Caco-2 (cell line): ENCODE data around the gene BCLAF1. TPM values are rescaled to one million over a fixed set of nuclear protein-coding genes. Genes with fewer than 3 reads are reported as not detected.

ENCODE experiments used
- BruUV-seq: library from RNA; stranded (reverse); fragments of 400-500 nt; replicated peaks from 2 replicates; lab custom pipeline; 2021; lab: Mats Ljungman, UMichigan
- CTCF ChIA-PET: fragments of 300-600 bp; sonication (Branson Sonifier 250); formaldehyde crosslinking; loops from one replicate; lab custom pipeline; 2022; ENCODE audit warnings: antibody characterized with exemption; lab: Charles Lee
- POLR2A ChIA-PET: fragments of 300-600 bp; sonication (Branson Sonifier 250); formaldehyde crosslinking; loops from one replicate; lab custom pipeline; 2022; ENCODE audit warnings: antibody characterized with exemption; lab: Charles Lee
- DNase-seq, 2 experiments: peaks; one replicate each; pipeline versions ENCODE4 v3.0.0 to v3.0.0-alpha.2; 2020 to 2022
- H3K27me3 ChIP-seq: replicated peaks from 2 replicates; pipeline ENCODE4 v1.6.0; 2011; ENCODE audit warnings: low read length; ENCODE audit not compliant: control insufficient read depth, insufficient read depth
- H3K36me3 ChIP-seq: 2 replicates; pipeline ENCODE4 v1.5.1; 2011; ENCODE audit warnings: low read length; ENCODE audit not compliant: control insufficient read depth, insufficient read depth
- H3K4me1 ChIP-seq: fragments of 250-450 bp; sonication (Bioruptor Pico); 2 replicates; pipeline ENCODE4 v1.5.1; 2020; ENCODE audit warnings: mild to moderate bottlenecking
- H3K4me3 ChIP-seq: 2 replicates; pipeline ENCODE4 v1.5.1; 2011; ENCODE audit warnings: low read depth, mild to moderate bottlenecking, control low read depth, low read length
- H3K9me3 ChIP-seq: fragments of 250-450 bp; sonication (Bioruptor Pico); 2 replicates; pipeline ENCODE4 v1.5.1; 2020; ENCODE audit warnings: mild to moderate bottlenecking, moderate library complexity
- H3K27ac Mint-ChIP-seq: one replicate; pipeline ENCODE4 v1.8.0; 2022; ENCODE audit warnings: mixed read lengths; ENCODE audit not compliant: unreplicated experiment
- H3K27me3 Mint-ChIP-seq: one replicate; pipeline ENCODE4 v1.8.0; 2022; ENCODE audit warnings: mixed read lengths; ENCODE audit not compliant: insufficient read depth, unreplicated experiment
- H3K36me3 Mint-ChIP-seq: one replicate; pipeline ENCODE4 v1.8.0; 2022; ENCODE audit warnings: mild to moderate bottlenecking, mixed read lengths; ENCODE audit not compliant: insufficient read depth, unreplicated experiment
- H3K4me1 Mint-ChIP-seq: one replicate; pipeline ENCODE4 v1.8.0; 2022; ENCODE audit warnings: low read depth, mixed read lengths; ENCODE audit not compliant: unreplicated experiment
- H3K4me3 Mint-ChIP-seq: one replicate; pipeline ENCODE4 v1.8.0; 2022; ENCODE audit warnings: mild to moderate bottlenecking, moderate library complexity, mixed read lengths; ENCODE audit not compliant: unreplicated experiment
- H3K9me3 Mint-ChIP-seq: one replicate; pipeline ENCODE4 v1.8.0; 2022; ENCODE audit warnings: mixed read lengths; ENCODE audit not compliant: unreplicated experiment
- intact Hi-C: fragments of 100-400 bp; cut with micrococcal nuclease; formaldehyde crosslinking; loops from one replicate; pipeline ENCODE4 v1.10.0; 2022; ENCODE audit not compliant: unreplicated experiment
- total RNA-seq: library from RNA; stranded (reverse); gene quantifications from 2 replicates; pipeline ENCODE4 v1.2.3, GENCODE V29; 2022
- TF ChIP-seq, protein P1 (sequence below), 2 experiments: fragments of 200-600 bp in 1 of 2; IDR thresholded peaks; 1 replicate in 1 of 2; 2 replicates in 1 of 2; pipeline versions ENCODE4 v1.5.1 to v1.8.0; 2011 to 2022; ENCODE audit warnings: antibody characterized with exemption in 1 of 2, control low read depth in 1 of 2, inconsistent platforms in 1 of 2, low read depth in 1 of 2, low read length in 1 of 2, mild to moderate bottlenecking in 1 of 2, moderate library complexity in 1 of 2; ENCODE audit not compliant: insufficient read depth in 1 of 2, severe bottlenecking in 1 of 2, unreplicated experiment in 1 of 2

BCLAF1 gene
- total RNA-seq, 1 experiment from 2014 or later: 178 TPM

DNA sequence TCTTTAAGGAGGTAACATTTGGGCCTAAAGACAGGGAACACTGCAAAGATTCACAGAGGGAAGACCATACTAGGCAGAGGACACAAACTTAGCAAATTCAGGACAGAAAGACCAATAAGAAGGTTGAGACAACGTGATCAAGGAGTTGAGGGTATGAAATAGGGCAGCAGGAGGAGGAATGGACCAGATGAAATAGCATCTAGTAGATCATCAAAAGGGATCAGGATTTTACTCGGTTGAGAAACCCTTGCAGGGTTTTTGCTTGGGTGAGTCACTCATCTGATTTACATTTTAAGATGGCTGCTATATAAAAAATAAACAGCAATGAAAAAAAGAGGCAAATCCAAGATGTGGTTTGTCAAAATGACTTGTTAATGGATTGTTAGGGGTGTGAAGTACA lies 4.7 kb downstream of the BCLAF1 start:
- TF ChIP-seq, protein P1, sequence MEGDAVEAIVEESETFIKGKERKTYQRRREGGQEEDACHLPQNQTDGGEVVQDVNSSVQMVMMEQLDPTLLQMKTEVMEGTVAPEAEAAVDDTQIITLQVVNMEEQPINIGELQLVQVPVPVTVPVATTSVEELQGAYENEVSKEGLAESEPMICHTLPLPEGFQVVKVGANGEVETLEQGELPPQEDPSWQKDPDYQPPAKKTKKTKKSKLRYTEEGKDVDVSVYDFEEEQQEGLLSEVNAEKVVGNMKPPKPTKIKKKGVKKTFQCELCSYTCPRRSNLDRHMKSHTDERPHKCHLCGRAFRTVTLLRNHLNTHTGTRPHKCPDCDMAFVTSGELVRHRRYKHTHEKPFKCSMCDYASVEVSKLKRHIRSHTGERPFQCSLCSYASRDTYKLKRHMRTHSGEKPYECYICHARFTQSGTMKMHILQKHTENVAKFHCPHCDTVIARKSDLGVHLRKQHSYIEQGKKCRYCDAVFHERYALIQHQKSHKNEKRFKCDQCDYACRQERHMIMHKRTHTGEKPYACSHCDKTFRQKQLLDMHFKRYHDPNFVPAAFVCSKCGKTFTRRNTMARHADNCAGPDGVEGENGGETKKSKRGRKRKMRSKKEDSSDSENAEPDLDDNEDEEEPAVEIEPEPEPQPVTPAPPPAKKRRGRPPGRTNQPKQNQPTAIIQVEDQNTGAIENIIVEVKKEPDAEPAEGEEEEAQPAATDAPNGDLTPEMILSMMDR (IDR thresholded peaks at IDR 0.05; ENCODE audit: insufficient read depth in 1 of 2, low read depth in 1 of 2, low read length in 1 of 2, severe bottlenecking in 1 of 2, unreplicated experiment in 1 of 2): no peak
- Histone ChIP-seq H3K4me1 (peaks cover 4% of the 10 kb centered on the region; the same call in 1 of the 2 replicates), H3K9me3 (no peaks in the 10 kb centered on the region), H3K27me3 (no peaks in the 10 kb centered on the region), H3K36me3 (no peaks in the 10 kb centered on the region), H3K4me3 (no peak overlapping the region)
- CTCF ChIA-PET: no interaction called here
- H3K4me3 Mint-ChIP-seq: peak overlapping the region; percentile 30
- no peak for DNase-seq
- intact Hi-C loops: no loop called here
- no peak overlapping the region for H3K27ac Mint-ChIP-seq
- POLR2A ChIA-PET: no interaction called here
- peaks cover 10% of the 10 kb centered on the region for H3K4me1 Mint-ChIP-seq
- H3K9me3 Mint-ChIP-seq: no peaks in the 10 kb centered on the region
- H3K27me3 Mint-ChIP-seq: no peaks in the 10 kb centered on the region
- BruUV-seq: no TSS peak
- H3K36me3 Mint-ChIP-seq: peaks cover 55% of the 10 kb centered on the region

DNA sequence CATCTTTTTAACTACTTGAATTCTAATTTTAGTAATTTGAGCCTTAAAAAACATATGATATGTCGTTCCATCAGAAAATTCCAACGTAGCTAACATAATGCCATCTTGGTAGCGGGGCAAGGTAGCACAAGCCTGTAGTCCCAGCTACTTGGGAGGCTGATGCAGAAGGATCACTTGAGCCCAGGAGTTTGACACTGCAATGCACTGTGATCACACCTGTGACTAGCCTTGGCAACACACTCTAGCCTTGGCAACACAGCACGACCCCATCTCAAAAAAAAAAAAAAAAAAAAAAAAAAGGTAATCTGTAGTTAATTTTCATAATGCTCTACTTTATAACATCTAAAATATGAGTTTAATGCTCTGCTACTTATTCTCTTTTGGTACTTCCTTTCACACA lies 6.7 kb downstream of the BCLAF1 start:
- no TSS peak for BruUV-seq
- H3K27me3 ChIP-seq: no peaks in the 10 kb centered on the region
- H3K4me1 ChIP-seq: peaks cover 4% of the 10 kb centered on the region; the same call in 1 of the 2 replicates
- Mint-ChIP-seq H3K4me1 (peaks cover 10% of the 10 kb centered on the region), H3K27me3 (no peaks in the 10 kb centered on the region), H3K27ac (no peak overlapping the region), H3K36me3 (peaks cover 51% of the 10 kb centered on the region), H3K9me3 (no peaks in the 10 kb centered on the region), H3K4me3 (no peak overlapping the region)
- intact Hi-C loops: no loop called here
- no peaks in the 10 kb centered on the region for H3K9me3 ChIP-seq
- TF ChIP-seq, protein P1 (IDR thresholded peaks at IDR 0.05; ENCODE audit: insufficient read depth in 1 of 2, low read depth in 1 of 2, low read length in 1 of 2, severe bottlenecking in 1 of 2, unreplicated experiment in 1 of 2): no peak
- no peaks in the 10 kb centered on the region; the same call in 1 of the 2 replicates for H3K36me3 ChIP-seq
- H3K4me3 ChIP-seq: no peak overlapping the region
- no peak for DNase-seq
- CTCF ChIA-PET: no interaction called here
- POLR2A ChIA-PET: no interaction called here

DNA sequence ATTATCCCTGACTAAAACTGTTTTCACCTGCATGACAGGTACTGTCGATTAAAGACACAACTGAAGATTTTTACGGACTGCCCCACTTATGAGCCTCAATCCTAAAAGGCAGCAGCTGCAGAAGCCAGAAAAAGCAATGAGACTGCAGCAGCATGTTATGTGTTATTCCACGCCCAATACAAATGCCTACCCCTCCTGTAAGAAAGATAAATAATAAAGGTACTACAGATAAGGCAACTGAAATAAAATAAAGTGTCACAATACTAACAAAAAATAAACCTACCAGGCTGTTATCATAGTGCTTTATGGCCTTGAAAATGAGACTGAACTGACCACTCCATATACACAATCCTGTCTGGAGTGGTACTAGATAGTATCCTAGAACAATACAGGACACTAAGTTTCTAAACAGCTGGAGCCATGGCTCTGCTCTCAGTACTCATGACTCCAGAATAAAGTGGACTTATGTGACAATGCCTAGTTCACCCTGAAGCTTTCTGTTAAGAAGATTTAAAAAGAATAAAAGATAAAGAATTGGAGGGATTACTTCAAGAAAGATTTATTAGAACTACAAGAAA lies 9.5 kb downstream of the BCLAF1 start:
- no peaks in the 10 kb centered on the region; the same call in 1 of the 2 replicates for H3K36me3 ChIP-seq
- no peaks in the 10 kb centered on the region for H3K9me3 Mint-ChIP-seq
- no peaks in the 10 kb centered on the region for H3K9me3 ChIP-seq
- ChIA-PET CTCF (no interaction called here), POLR2A (interaction anchor here (0.9 kb wide), 1 partner anchor 10 kb away, joined by 3 read pairs; no protein-coding TSS in a partner anchor)
- H3K27me3 ChIP-seq: no peaks in the 10 kb centered on the region
- TF ChIP-seq, protein P1 (IDR thresholded peaks at IDR 0.05; ENCODE audit: insufficient read depth in 1 of 2, low read depth in 1 of 2, low read length in 1 of 2, severe bottlenecking in 1 of 2, unreplicated experiment in 1 of 2): no peak
- DNase-seq: no peak
- intact Hi-C loops: no loop called here
- no peaks in the 10 kb centered on the region; the same call in 1 of the 2 replicates for H3K4me1 ChIP-seq
- H3K27me3 Mint-ChIP-seq: no peaks in the 10 kb centered on the region
- H3K4me1 Mint-ChIP-seq: peaks cover 9% of the 10 kb centered on the region
- no TSS peak for BruUV-seq
- peaks cover 55% of the 10 kb centered on the region for H3K36me3 Mint-ChIP-seq
- no peak overlapping the region for H3K27ac Mint-ChIP-seq
- H3K4me3 Mint-ChIP-seq: no peak overlapping the region
- no peak overlapping the region for H3K4me3 ChIP-seq
